GM19328 (cell line): ENCODE results near the gene HMG20B.

Experiments
- ATAC-seq: cut with Tn5 transposase; IDR thresholded peaks from one replicate; pipeline ENCODE4 v1.9.1; 2021; ENCODE audit warnings: mild to moderate bottlenecking, moderate library complexity; ENCODE audit not compliant: unreplicated experiment

The HMG20B gene

DNA sequence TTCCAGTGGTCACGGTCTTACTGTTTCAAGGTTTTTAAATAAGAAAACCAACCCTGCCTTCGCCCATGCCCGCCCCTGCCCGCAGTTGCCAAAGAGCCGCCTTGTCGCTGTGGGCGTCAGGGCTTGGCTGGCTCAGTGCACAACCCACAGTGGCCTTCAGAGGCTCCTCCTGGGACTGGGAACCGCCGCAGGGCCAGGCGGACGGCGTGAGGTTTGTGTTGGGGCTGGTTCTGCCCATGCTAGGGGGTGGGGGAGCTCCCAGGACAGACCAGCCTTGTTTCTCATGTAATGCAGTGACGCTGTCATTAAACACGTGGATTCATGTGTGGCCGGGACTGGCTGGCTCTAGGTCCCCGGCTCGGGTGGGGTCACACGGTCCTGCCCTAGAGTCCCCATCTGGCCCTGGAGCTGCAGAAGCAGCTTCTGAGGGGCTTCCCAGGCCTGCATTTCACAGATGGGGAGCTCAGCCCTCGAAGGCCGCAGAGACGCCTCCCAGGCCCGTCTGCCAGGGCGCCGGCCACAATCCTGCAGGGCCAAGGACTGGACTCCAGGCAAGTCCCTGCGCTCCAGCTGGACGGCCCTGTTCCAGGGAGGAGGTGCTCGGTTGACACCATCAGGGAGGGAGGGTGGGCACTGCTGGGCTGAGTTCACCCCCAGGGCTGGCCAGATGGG is 36.2 kb upstream of the HMG20B start:
- no peak for ATAC-seq

DNA sequence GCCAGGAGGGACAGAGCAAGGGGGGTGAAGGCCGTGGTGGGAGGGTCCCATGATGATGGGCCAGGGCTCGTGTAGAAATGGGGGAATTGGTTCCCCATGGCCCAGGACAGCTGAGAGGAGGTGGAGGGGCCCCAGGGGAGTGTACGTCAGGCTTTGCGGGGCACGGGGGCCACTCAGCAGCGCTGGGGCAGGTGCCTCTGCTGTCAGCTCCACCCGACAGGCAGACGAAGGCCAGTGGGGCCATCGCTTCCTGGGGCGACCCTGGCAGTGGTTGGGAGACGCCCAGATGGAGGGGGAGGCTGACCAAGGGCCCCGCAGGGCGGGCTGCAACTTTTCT is 35.7 kb upstream of the HMG20B start:
- no peak for ATAC-seq

DNA sequence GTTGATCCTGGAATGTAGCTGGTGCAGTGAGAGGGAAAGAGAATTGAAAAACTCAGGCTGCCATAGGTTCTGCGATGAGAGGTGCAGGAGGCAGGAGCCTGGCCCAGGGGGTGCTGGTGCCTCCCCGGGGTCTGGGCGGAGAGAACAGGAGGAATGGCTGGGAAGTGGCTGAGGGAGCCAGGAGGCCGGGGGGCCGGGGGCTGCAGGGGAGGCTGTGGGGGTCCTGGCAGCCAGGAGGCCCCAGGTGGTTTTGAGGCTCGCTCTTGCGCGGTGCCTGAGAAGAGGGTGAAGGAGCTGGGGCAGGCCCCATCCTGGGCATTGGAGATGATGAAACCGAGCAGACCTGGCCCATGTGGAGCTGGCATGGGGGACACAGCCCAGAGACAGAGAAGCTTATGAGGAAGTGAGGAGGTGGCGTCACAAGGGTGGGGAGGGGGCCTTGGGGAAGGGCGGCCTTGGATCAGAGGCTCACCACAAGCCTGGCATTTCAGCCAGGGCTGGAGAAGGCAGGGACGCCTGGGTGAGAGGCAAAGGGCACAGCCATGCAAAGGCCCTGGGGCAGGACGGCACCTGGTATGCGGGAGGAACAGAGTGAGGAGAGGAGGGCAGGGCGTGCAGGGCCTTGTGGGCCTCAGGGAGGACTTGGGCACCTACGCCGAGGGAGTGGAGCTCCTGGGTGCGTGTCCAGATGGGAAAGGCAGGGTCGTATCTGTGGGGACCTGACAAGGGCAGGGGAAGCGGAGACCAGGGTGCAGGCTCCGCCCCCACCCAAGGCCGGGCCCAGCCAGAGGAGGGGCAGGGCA is 35.1 kb upstream of the HMG20B start:
- ATAC-seq = no peak

DNA sequence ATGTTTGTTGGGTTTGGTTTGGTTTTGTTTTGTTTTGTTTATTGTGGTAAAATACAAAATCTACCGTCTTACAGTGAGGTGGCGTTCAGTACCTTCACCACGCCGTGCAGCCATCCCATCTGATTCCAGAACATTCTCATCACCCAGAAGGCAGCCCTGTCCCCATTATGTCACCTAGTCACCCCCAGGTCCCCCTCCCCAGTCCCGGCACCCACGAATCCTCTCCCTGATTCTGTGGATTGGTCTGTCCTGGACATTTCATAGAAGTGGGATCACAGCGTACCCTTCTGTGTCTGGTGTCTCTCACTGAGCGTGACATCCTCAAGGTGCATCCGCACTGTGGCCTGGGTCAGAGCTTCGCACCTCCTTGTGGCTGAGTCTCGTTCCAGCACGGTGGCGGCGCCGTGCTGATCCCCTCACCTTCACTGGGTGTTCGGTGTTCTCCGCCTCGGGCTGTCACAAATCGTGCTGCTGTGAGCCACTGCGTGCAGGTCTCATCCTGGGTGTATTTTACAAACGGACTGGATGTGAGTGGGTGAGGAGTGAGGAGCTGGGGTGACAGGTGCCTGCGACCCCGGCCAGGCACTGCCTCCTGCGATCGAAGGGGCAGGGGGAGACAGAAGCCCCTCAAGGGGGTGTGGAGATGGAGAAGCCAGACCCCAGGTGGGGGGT is 34.4 kb upstream of the HMG20B start:
- no peak for ATAC-seq

DNA sequence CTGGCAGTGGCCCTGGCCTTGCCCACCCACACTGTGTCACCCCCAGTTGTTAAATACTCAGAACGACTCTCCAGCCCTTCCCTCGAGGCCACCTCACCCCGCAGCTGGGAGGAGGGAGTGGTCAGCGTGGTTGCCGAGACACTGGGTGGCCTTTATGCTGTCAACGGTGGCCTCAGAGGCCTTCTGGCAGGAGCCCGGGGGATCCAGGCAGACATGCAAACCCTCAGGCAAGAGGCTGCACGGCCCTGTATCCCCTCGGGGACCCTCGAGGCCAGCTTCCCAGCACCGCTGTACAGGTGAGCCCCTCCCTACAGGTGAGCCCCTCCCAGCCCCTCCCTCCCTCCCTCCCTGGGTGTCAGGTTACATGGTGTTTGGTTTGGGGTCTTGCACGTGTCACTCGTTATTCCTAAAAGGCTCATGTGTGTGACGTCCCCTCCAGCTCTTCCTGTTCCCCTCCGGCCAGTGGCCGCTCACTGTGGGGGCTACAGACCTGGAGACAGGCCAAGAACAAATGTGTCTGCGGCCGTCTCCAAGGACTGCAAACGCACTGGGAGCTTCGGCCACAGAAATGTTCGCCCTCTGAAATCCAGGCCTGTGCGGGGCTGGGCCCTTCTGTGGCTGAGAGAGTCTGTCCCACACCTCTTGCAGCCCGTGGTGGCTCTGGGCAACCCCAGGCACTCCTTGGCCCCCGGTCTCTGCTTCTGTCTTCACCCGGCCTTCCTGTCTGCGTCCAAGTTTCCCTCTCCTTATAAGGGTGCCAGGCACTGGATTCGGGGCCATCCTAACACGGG is 33.6 kb upstream of the HMG20B start, which contains the start of gene TEKTIP1:
Gene TEKTIP1, plus strand, starts transcription at position 210 of the 791 bp plus-strand sequence. Its CDS starts 4 bp downstream, at position 214.
- ATAC-seq = no peak

DNA sequence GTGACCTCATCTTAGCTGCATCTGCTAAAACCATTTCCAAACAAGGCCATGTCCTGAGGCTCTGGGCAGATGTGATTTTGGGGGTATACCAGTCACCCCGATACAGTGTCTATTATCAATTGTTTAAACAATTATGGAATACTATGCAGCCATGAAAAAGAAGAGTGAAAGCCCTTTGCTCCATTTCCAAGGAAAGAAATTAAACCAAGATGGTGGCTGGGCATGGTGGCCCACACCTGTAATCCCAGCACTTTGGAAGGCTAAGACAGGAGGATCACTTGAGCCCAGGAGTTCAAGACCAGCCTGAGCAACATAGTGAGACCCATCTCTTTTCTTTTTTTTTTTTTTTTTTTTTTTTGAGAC is 33.0 kb upstream of the HMG20B start:
- ATAC-seq = no peak

DNA sequence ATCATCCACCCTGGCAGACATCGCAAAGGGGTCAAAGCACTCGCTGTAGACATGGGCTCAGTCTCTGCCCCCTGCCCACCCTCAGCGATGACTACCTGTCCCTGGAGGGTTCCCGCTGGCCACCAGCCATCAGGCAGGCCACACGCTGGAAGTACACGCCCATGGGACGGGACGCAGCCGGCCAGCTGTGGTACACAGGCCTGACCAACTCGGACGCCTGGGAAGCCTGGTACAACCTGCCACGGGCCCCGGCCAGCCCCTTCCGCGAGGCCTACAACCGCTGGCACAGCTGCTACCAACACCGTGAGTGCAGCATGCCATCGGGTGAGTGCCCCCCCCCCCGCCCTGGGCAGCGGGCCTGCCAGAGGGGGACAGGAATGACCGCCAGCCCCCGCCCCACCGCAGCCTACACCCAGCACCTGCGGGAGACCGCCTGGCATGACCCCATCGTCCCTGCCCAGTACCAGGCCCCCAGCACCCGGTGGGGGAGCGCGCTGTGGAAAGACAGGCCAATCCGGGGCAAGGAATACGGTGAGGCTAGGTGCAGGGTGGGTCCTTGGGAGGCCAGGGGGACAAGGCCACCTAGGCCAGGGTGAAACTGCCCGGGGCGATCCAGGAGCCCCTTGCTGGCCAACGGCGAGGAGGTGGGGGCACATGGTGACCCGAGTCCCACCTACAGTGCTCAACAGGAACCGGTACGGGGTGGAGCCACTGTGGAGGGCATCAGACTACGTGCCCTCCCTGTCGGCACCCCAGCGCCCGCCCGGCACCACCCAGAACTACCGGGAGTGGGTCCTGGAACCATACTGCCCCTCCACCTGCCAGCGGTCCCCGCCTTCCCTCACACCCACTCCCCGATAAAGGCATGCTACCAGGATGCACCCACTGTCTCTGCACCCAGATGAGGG is 29.3 kb upstream of the HMG20B start:
- no peak for ATAC-seq

DNA sequence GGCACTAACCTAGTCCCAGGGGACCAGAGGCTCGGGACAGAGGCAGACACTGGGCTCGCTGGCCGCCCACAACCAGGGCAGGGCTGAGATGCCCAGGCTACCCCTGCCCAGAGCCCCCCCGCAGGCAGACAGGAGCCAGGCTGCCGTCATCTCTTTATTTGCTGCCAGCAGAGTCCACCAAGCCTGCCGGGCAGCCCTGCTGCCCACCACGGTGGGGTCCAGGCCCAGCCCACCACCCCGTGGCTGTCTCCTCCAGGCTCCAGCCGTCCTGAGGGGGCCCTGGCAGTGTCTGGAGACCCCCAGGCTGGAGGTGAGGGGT is 28.7 kb upstream of the HMG20B start:
- ATAC-seq = no peak

DNA sequence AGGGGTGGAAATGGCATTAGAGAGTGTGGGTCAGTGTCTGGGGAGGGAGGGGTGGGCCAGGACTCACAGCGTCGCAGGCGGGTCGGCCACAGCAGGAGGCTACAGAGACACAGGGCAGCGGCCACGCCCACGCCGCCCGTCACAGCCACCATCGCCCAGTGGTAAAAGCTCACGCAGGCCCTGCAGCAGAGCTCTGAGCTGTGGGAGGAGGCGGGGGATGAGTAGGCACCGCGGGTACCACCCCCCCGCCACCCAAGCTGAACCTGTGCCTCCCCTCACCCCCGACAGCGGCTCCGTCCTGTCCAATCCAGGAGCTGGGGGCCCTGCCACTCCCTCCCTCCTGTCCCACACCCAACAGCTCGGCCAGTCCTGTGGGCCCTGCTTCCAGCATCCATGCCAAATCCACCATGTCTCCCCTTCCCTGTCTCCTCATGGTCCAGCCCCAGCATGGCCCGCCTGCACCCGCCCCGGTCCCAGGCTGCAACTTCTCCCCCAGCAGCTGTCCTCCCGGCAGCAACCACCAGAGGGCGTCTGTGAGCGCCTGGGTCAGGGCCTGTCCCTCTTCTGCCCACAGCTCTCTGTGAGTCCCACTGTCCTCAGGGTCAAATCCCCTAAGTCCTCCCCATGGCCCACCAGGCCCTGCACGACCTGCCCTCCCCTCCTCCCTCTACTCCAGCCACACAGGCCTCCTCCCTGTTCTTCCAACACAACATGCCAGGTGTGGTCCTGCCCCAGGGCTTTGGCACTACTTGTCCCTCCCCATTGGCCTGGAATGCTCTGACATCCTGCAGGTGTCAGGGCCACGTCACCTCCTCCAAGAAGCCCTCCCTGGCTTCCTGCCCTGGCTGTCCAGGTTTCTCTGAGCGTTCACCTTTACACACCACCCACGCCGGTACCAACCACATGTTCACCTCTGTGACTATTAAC is 27.7 kb upstream of the HMG20B start:
- no peak for ATAC-seq

DNA sequence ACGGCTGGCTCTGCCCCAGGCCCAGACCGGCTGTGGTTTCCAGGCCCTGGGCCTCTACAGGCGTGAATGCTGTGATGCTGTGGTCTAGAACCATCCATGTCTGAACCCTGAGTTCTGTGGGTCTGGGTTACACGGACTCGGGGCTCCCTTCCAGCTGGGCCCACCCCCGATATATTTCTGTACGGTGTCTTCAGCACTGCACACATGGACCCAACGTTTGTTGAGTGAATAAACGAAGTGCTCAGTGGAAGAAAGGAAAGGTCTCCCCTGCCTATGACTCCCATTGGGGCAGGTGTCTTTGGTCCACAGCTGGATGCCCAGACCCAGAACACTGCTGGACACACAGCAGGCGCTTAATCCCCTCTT is 27.1 kb upstream of the HMG20B start:
- no peak for ATAC-seq

DNA sequence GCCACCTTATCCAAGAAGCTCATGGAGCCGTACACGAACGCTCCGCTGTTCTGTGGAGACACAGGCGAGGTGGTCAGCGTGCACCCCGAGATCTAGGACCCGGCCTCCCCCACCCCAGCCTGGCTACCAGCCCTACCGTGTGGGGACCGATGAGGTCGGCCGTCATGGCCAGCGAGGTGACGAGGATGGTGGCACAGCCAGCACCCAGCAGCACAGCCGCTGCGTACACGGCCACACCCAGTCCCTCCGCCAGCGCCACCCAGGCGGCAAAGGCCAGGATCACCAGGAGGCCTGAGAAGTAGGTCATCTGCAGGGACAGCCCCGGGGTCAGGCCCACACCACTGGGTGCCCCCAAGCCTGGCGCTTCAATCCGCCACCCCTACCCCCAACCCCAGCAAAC is 26.6 kb upstream of the HMG20B start:
- no peak for ATAC-seq

DNA sequence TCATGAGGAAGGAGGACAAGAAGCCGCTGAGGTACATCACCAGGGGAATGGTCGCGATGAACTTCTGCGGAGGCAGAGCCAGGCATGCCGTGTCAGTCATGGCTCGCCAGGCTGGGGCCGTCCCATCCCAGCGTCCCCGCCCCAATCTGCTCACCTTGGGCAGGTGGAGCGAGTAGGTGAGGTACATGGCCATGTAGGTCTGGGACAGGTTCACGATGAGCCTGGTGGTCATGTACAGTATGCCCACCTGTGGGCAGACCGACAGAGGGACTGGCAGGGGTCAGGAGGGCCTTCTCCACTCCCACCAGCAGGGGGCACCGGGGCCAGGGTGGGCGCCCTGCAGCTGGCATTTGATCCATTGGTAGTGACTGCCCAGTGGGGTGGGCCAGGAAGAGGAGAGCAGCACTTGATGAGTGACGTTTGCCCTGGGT is 25.4 kb upstream of the HMG20B start:
- no peak for ATAC-seq

DNA sequence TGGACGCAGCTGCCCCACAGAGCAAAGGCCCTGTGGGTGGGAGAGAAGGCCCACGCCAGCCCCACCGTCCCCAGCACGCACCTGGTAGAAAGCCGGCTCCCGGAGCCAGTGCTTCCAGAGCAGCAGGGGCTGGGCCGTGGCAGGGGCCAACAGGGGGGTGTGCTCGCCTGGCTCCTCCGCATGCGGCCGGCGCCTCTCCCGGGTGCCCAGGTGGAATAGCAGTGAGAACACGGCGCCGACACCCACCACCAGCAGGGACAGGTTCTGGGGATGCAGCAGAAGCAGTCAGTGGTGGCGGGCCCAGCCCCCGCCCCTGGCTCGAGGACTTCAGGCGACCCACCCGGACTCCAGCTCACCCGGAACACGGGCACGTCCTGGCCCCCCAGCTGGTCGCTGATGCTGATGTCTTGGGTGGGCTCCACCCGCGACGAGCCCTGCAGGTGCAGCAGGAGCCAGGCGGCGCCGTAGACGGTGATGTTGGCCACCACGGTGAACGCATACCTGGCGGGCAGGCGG is 24.9 kb upstream of the HMG20B start:
- ATAC-seq = no peak

DNA sequence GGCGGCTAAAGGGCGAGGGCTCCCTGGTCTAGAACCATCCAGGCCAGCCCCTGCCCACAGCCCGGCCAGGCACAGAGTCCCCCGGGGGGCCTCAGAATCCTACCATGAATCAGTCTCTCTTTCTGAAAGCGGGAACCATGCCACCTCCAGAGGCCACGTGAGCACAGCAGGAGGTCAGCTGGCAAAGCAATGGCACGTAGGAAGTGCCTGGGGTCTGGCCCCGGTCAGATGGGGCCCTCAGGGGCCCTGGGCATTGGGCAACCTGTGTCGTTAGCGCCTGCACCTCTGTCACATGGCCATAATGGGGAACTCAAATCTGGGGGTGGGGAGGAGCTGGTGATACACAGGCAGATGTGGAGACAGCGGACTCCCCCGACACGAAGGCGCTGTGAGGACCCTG is 24.1 kb upstream of the HMG20B start:
- no peak for ATAC-seq

DNA sequence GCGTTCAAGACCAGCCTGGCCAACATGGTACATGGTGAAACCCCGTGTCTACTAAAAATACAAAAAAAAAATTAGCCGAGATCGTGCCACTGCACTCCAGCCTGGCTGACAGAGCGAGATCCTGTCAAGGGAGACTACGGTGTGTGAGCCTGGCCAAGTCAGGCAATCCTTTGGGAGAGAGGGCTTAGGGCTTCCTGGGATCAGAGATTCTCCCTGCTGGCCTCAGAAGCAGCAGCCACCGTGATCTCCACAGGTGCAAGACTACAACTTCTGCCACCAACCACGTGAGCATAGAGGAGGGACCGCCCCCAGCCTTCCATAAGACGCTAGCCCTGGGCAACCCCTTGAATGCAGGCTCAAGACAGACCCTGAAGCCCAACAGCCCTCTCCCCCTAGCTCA is 22.9 kb upstream of the HMG20B start:
- no peak for ATAC-seq

DNA sequence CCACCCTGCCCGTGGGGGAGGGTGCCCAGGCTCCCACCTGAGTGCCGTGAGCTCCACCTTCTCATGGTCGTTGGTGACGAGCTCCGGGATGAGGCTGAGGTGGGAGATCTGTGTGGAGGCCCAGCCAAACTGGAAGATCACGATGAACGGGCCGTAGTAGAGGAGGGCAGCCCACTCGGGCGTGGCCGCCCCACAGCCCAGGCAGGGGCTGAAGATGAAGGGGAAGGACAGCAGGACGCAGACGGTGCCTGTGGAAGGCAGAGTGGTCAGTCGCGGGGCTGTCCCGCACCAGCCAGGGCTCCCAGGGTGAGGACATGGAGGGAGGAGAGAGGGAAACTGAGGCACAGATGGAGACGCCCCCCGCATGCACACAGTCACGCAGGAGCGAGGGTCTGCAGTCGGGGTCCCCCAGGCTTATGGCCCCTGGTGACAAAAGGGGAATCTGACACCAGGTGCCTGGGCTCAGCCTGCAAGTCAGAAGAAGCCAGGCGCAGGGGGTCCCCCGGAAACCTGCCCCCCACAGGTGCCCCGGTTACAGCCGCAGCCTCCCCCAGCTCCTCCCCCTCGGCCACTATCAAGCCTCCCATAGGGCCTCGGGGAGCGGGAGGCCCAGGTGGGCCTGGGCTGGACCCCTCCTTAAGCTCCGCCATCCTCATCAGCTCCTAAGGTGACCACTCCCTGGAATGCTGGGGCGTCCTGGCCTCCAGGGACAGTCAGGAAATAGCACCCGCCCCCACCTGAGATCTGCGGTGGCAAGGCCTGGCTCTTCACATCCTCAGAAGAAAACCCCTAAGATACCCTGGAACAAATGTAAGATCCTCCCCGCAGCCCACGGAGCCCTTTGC is 21.6 kb upstream of the HMG20B start:
- ATAC-seq = no peak

DNA sequence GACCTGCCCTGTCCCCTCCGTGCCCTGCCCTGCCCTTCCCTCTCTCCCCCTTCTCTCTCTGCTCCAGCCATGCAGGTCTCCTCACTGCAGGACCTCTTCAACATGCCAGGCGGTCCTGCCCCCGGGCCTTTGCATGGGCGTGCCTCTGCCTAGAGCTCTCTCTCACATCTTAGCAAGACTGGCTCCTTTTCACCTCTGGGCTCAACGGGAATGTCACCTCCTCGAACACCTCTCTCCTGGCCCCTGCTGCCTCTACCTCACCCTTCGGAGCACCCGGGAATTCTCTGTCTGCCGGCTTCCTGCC is 21.0 kb upstream of the HMG20B start:
- no peak for ATAC-seq

DNA sequence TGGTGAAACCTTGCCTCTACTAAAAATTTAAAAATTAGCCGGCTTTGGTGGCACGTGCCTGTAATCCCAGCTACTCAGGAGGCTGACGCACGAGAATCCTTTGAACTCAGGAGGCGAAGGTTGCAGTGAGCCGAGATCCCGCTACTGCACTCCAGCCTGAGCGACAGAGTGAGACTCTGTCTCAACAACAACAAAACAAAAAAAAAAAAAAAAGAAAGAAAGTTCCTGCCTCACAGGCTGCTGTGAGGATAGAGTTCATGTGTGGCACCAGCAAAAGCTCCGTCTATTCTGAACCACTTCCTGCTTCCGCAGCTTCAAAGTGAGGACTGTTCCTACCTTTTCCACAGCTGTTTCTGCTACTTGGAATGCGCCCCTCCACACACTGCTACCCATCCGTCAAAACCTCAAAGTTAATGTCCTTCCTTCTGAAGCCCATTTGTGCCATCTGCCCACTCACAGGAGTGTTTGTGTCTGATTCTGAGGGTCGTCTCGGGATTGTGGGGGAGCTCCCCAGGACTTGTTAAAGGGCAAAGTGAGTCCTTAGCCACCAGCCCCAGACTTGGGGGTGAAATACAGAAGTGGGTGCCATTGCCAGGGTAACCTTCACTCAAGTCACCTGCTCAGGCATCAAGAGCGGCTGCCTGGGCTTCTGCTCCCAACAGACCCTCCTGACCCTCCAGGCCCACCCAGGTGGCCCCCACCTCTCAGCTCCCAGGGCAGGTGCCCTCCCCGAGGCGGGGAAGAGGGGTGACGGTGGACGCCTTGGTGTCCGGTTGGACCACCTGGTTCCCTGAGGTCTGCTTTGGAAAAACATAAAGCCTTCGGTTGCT is 18.3 kb upstream of the HMG20B start:
- no peak for ATAC-seq
